Right atrium auricular region (tissue), 2 donors: ENCODE measurements around the gene PTTG1IP2. TPM values are rescaled to one million over a fixed set of nuclear protein-coding genes. Genes with fewer than 3 reads are reported as not detected.
"Not testable (repeated sequence)": the region's sequence is repeated elsewhere in the genome, so short reads cannot be mapped to it uniquely, and the experiment has no call there.

Experiments used
- DNase-seq: peaks from one replicate; pipeline ENCODE4 v3.0.0-alpha.2; 2019; ENCODE audit warnings: low spot score
- H3K27ac ChIP-seq, 2 donors: fragments of 200-600 bp; sonication (generic); 1 replicate in 1 of 2; 2 replicates in 1 of 2; pipeline ENCODE4 v1.5.1; 2016 to 2019
- H3K27me3 ChIP-seq, 2 donors: fragments of 200-600 bp; sonication (generic); one replicate each; pipeline versions ENCODE4 v1.5.1 to v1.6.0; 2017 to 2019
- H3K36me3 ChIP-seq: fragments of 200-600 bp; sonication (generic); one replicate; pipeline ENCODE4 v1.5.1; 2016
- H3K4me1 ChIP-seq, 2 donors: fragments of 200-600 bp; sonication (generic); one replicate each; pipeline versions ENCODE4 v1.5.1 to v1.6.0; 2017 to 2019
- H3K4me3 ChIP-seq, 2 donors: fragments of 200-600 bp; sonication (generic); 1 replicate in 1 of 2; 2 replicates in 1 of 2; pipeline ENCODE4 v1.5.1; 2017 to 2019; ENCODE audit warnings: mild to moderate bottlenecking in 1 of 2, moderate library complexity in 1 of 2
- H3K9me3 ChIP-seq, 2 donors: fragments of 200-600 bp; sonication (generic); one replicate each; pipeline ENCODE4 v1.5.1; 2019
- CTCF ChIP-seq, 2 donors: fragments of 200-600 bp; sonication (generic); IDR thresholded peaks; one replicate each; pipeline ENCODE4 v1.5.1; 2019; ENCODE audit warnings: antibody characterized with exemption in 2 of 2
- total RNA-seq, 2 donors: library from RNA; depleted of rRNA; stranded (reverse); fragments of >200 nt; gene quantifications; one replicate each; pipeline ENCODE4 v1.1.0, GENCODE V29; 2016

Gene PTTG1IP2
- total RNA-seq, 2 donors from 2014 or later: not detected

GRCh38 chr7:90453931-90454330 lies 15.5 kb upstream of the PTTG1IP2 start:
- Histone ChIP-seq H3K4me1 (peaks cover 0 to 4% of the 10 kb centered on the region in 2 donors), H3K9me3 (no peaks in the 10 kb centered on the region), H3K27me3 (no peaks in the 10 kb centered on the region), H3K36me3 (no peaks in the 10 kb centered on the region), H3K27ac (no peak overlapping the region), H3K4me3 (no peak overlapping the region)
- TF ChIP-seq CTCF (IDR thresholded peaks at IDR 0.05): no peak
- no peak for DNase-seq

GRCh38 chr7:90455163-90456030 lies 14.0 kb upstream of the PTTG1IP2 start:
- Histone ChIP-seq H3K36me3 (no peaks in the 10 kb centered on the region), H3K27me3 (no peaks in the 10 kb centered on the region), H3K4me3 (peak overlapping the region in 1 of 2 donors; percentile 14), H3K4me1 (peaks cover 0 to 4% of the 10 kb centered on the region in 2 donors), H3K27ac (no peak overlapping the region), H3K9me3 (no peaks in the 10 kb centered on the region)
- peak; percentile 25 to 77 for TF ChIP-seq CTCF (IDR thresholded peaks at IDR 0.05)
- DNase-seq: no peak

- no peak for TF ChIP-seq CTCF (IDR thresholded peaks at IDR 0.05)
- peaks cover 0 to 4% of the 10 kb centered on the region in 2 donors for H3K4me1 ChIP-seq
- no peaks in the 10 kb centered on the region for H3K9me3 ChIP-seq
- no peak overlapping the region for H3K4me3 ChIP-seq
- H3K36me3 ChIP-seq: no peaks in the 10 kb centered on the region
- H3K27me3 ChIP-seq: no peaks in the 10 kb centered on the region
- no peak for DNase-seq
- H3K27ac ChIP-seq: no peak overlapping the region
Measured at GRCh38 chr7:90458104-90458503, 11.3 kb upstream of the PTTG1IP2 start.

- TF ChIP-seq CTCF (IDR thresholded peaks at IDR 0.05): no peak
- no peak overlapping the region for H3K4me3 ChIP-seq
Measured at GRCh38 chr7:90459888-90460287, 9.6 kb upstream of the PTTG1IP2 start.

GRCh38 chr7:90461219-90461618 lies 8.2 kb upstream of the PTTG1IP2 start:
- Histone ChIP-seq H3K4me3 (no peak overlapping the region), H3K4me1 (no peaks in the 10 kb centered on the region), H3K9me3 (peaks cover 0 to 9% of the 10 kb centered on the region in 2 donors), H3K27ac (no peak overlapping the region), H3K36me3 (no peaks in the 10 kb centered on the region), H3K27me3 (no peaks in the 10 kb centered on the region)
- TF ChIP-seq CTCF (IDR thresholded peaks at IDR 0.05): no peak
- DNase-seq: no peak

More at GRCh38 chr7:90459888-90460287, 9.6 kb upstream of the PTTG1IP2 start:
- Histone ChIP-seq H3K27ac (no peak overlapping the region), H3K4me1 (peaks cover 0 to 4% of the 10 kb centered on the region in 2 donors), H3K27me3 (no peaks in the 10 kb centered on the region), H3K9me3 (peaks cover 0 to 9% of the 10 kb centered on the region in 2 donors), H3K36me3 (no peaks in the 10 kb centered on the region)
- DNase-seq: no peak

GRCh38 chr7:90463151-90463628 lies 6.2 kb upstream of the PTTG1IP2 start:
- peak overlapping the region; percentile 22 to 23 for H3K4me3 ChIP-seq
- peak overlapping the region in 1 of 2 donors; percentile 17 for H3K27ac ChIP-seq
- H3K4me1 ChIP-seq, H3K9me3 ChIP-seq, H3K27me3 ChIP-seq, DNase-seq, H3K36me3 ChIP-seq: not testable (repeated sequence)
